Measurements from ENCODE around the gene MEX3D.

GRCh38 chr19:1525343-1525742 is 42.8 kb downstream of the MEX3D start:
- TF ChIP-seq CEBPB (IDR thresholded peaks at IDR 0.05) (no peak), USF1 (IDR thresholded peaks at IDR 0.05) (no peak), MAX (IDR thresholded peaks at IDR 0.05) (no peak), FOXM1 (IDR thresholded peaks at IDR 0.05; ENCODE audit: borderline replicate concordance, low read depth) (no peak), TAF1 (IDR thresholded peaks at IDR 0.05; ENCODE audit: low read depth) (no peak)

Measured in Ishikawa (cell line).